HG03575 (cell line): ENCODE measurements around the gene DUSP9.

Experiments
- ATAC-seq: cut with Tn5 transposase; IDR thresholded peaks from one replicate; pipeline ENCODE4 v1.9.1; 2021; ENCODE audit not compliant: unreplicated experiment, insufficient number of reproducible peaks, low FRiP score; ENCODE audit errors: extremely low read depth

DUSP9 gene

GRCh38 chrX:153644356-153645125 lies 2.5 kb upstream of the DUSP9 start:
- ATAC-seq, result no peak

- ATAC-seq, result no peak
Observed at GRCh38 chrX:153645151-153645550, 1.9 kb upstream of the DUSP9 start.

- no peak for ATAC-seq
Observed at GRCh38 chrX:153645921-153646488, 998 bp upstream of the DUSP9 start.

GRCh38 chrX:153647461-153648357 lies 706 bp downstream of the DUSP9 start:
- no peak for ATAC-seq

GRCh38 chrX:153648358-153649177 lies 1.6 kb downstream of the DUSP9 start:
- ATAC-seq, result no peak

GRCh38 chrX:153649178-153649914 lies 2.3 kb downstream of the DUSP9 start:
- ATAC-seq, result no peak

- ATAC-seq, result no peak
Observed at GRCh38 chrX:153649915-153650782, 3.1 kb downstream of the DUSP9 start.

GRCh38 chrX:153650959-153651358 lies 4.0 kb downstream of the DUSP9 start:
- no peak for ATAC-seq

GRCh38 chrX:153651540-153652079 lies 4.6 kb downstream of the DUSP9 start:
- no peak for ATAC-seq

- no peak for ATAC-seq
Observed at GRCh38 chrX:153653556-153653955, 6.6 kb downstream of the DUSP9 start.

GRCh38 chrX:153657161-153657560 lies 10.2 kb downstream of the DUSP9 start:
- no peak for ATAC-seq

- no peak for ATAC-seq
Observed at GRCh38 chrX:153659268-153659667, 12.3 kb downstream of the DUSP9 start.

- no peak for ATAC-seq
Observed at GRCh38 chrX:153662266-153662665, 15.3 kb downstream of the DUSP9 start.

GRCh38 chrX:153665726-153666306 lies 18.8 kb downstream of the DUSP9 start:
- no peak for ATAC-seq

GRCh38 chrX:153667281-153667955 lies 20.4 kb downstream of the DUSP9 start:
- ATAC-seq, result no peak

- ATAC-seq, result no peak
Observed at GRCh38 chrX:153667956-153668396, 21.0 kb downstream of the DUSP9 start.
